Coronary artery (tissue), 2 donors: ENCODE data around the gene TDP2.

ENCODE experiments used
- DNase-seq: peaks from one replicate; pipeline ENCODE4 v3.0.0-alpha.2; 2017; ENCODE audit warnings: low spot score
- H3K27ac ChIP-seq, 2 donors: fragments of 200-600 bp; sonication (generic); one replicate each; pipeline ENCODE4 v1.5.1; 2016 to 2019
- H3K4me3 ChIP-seq: fragments of 200-600 bp; sonication (generic); 2 replicates; pipeline ENCODE4 v1.5.1; 2016; ENCODE audit warnings: mild to moderate bottlenecking, moderate library complexity
- CTCF ChIP-seq: fragments of 200-600 bp; sonication (generic); IDR thresholded peaks from one replicate; pipeline ENCODE4 v1.5.1; 2019; ENCODE audit warnings: antibody characterized with exemption

Gene TDP2

GRCh38 chr6:24666641-24667377, at the start of gene TDP2, which contains the start of gene ACOT13:
Gene TDP2 (minus strand): TSS chr6:24666899. CDS start chr6:24666862, 37 bp downstream.
Gene ACOT13 (plus strand): TSS chr6:24667077. CDS start chr6:24667264, 187 bp downstream.
- peak; percentile 22 for TF ChIP-seq CTCF
- peak; percentile 97 for DNase-seq
- H3K4me3 ChIP-seq, result peak within 1 kb of the TSS; percentile 88
- peak within 1 kb of the TSS; percentile 86 to 95 for H3K27ac ChIP-seq

DNA sequence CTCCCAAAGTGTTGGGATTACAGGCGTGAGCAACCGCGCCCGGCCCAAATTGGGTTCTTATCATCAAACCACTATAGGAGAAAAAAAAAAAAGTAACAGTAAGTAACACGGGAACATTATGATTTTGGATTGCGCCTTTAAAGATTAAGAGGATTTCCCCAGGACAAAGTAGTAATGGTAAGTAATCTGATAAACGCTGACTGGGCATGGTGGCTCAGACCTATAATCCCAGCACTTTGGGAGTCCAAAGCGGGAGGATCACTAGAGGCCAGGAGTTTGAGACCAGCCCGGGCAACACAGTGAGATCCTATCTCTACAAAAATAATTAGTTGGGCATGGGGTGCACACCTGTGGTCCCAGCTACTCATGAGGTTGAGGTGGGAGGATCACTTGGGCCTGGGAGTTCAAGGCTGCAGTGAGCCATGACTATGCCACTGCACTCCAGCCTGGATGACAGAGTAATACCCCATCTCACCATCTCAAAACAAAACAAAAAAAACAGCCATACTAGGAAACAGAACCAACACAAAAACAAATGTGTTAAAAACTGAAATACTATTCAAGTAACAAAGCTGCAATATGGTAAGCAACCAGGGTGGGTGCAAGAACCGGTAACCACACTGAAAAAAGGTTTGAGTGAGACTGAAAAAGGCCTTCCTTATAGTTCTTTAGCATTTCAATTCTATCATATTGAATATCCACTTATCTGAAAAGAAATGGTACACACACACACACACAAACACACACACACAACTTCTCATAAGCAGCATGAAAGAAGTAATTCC, 44.0 kb upstream of the TDP2 start:
- Histone ChIP-seq H3K4me3 (peak overlapping the region; percentile 5), H3K27ac (no peak overlapping the region)
- DNase-seq, result no peak
- TF ChIP-seq CTCF, result no peak

DNA sequence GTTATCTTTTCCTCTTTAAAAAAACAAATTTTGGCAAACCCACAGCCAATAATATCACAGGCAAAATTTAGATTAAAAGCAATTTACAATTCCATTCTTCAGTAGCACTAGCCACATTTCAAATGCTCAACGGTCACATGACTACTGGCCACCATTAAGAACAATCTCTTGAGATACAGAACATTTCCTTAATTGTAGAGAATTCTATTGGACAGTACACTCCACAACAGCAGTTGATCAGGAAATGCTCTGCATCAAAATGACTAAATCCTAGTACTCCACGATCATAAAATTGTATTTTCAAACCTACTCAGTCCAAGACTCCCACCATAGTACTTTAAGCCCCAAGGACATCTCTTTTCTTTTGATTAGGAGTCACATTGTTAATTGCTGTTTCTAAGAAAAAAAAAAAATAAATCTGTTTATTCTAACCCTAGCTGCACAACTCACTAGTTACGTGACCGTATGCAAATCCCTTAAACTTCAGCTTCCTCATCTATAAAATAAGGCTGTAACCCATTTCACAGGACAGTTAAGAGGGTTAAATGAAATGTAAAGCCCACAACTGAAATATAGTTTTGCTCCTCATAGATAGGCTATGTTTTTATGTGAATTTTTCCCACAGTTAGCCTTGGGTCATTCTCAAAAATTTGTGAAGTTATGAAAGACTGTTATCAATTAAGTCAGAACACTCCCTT, 42.5 kb upstream of the TDP2 start:
- H3K27ac ChIP-seq, result no peak overlapping the region
- no peak for DNase-seq
- no peak overlapping the region for H3K4me3 ChIP-seq
- no peak for TF ChIP-seq CTCF

DNA sequence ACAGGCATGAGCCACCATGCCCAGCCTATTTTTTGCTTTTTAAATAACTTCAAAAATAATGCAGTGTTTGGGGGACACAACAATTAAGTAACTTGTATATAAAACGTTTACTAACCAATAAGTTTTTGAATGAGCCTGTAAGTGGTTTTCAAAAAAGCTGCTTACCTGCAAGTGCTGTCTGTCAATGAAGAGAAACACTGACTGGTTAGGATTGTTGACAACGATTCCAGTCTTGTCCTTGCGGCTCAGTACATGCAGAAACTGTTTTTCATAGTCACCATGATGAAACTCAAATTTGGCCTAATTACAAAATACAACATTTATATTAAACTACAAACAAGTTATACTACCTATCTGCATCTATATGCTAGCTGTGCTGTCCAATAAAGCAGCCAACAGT, 41.9 kb upstream of the TDP2 start:
- TF ChIP-seq CTCF, result no peak
- DNase-seq, result no peak
- H3K4me3 ChIP-seq, result no peak overlapping the region

GRCh38 chr6:24704468-24704867, 37.8 kb upstream of the TDP2 start:
- Histone ChIP-seq H3K4me3 (no peak overlapping the region), H3K27ac (no peak overlapping the region)
- no peak for DNase-seq
- no peak for TF ChIP-seq CTCF

More for the DNA sequence above, 41.9 kb upstream of the TDP2 start:
- H3K27ac ChIP-seq, result no peak overlapping the region

DNA sequence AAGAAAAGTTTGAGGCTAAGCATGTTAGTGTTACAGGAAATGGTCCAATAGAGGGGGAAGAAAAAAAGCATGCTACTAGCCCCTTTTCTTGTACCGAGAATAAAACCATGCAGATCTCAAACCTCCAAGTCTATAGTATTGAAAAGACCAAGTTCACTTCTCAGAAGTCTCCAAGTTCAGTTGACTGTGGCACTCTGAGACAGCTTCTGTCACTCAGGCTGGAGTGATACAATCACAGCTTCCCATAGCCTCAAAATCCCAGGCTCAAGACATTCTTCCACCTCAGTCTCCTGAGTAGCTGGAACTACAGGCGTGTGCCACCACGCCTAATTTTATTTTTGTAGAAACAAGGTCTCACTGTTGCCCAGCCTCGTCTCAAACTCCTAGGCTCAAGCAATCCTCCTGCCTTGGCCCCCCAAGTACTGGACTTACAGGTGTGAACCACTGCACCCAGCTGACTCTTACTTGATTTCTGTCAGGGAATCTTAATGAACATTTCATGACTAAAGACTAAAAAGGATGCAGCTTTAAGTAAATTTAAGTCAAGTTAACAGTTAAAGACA, 36.1 kb upstream of the TDP2 start:
- no peak for DNase-seq
- Histone ChIP-seq H3K4me3 (no peak overlapping the region), H3K27ac (no peak overlapping the region)
- no peak for TF ChIP-seq CTCF
